OCI-LY1 (cell line): ENCODE results near the gene SOX15.

Experiments used
- EZH2 ChIP-seq: fragments of 200-600 bp; sonication (generic), shearing (Covaris generic); IDR thresholded peaks from 2 replicates; pipeline ENCODE4 v1.8.0; 2017; ENCODE audit warnings: borderline replicate concordance, mixed run types, mild to moderate bottlenecking, antibody characterized with exemption, low read length, moderate library complexity, mixed read lengths
- TF ChIP-seq, protein P1 (sequence below): fragments of 200-600 bp; sonication (generic), shearing (Covaris generic); IDR thresholded peaks from 2 replicates; pipeline ENCODE4 v1.5.1; 2017; ENCODE audit warnings: mild to moderate bottlenecking, antibody characterized with exemption, low read length, moderate library complexity, mixed read lengths

DNA sequence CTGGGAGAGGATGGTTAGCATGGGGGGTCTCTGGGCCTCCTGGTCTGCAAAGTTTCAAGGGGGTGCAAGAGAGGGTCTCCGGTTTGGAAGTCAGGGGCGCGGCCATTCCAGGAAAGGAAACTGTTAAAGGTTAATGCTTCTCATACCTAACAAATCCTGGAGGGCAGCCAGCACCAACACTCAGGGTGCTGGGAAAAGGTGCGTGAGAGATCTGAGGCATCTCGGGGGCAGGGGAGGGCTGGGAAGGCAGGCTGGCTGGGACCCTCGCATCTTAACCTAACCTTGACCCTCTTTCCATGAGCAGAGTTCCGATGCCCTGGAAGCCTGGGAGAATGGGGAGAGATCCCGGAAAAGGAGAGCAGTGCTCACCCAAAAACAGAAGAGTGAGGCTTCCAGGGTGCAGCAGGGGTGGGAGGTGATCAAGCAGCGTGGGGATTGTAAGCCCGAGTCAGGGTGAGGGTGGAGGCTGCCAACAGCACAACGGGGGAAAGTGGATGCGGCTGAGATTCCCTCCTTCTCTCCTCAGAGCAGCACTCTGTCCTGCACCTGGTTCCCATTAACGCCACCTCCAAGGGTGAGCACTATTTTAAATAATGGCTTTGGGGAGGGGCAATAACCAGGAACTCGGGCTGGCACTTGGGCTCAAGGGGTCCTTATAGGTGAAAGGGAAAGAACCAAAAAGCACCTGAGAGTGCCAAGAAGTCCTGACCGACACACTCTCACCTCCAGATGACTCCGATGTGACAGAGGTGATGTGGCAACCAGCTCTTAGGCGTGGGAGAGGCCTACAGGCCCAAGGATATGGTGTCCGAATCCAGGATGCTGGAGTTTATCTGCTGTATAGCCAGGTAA lies 30.3 kb downstream of the SOX15 start:
- TF ChIP-seq, protein P1, sequence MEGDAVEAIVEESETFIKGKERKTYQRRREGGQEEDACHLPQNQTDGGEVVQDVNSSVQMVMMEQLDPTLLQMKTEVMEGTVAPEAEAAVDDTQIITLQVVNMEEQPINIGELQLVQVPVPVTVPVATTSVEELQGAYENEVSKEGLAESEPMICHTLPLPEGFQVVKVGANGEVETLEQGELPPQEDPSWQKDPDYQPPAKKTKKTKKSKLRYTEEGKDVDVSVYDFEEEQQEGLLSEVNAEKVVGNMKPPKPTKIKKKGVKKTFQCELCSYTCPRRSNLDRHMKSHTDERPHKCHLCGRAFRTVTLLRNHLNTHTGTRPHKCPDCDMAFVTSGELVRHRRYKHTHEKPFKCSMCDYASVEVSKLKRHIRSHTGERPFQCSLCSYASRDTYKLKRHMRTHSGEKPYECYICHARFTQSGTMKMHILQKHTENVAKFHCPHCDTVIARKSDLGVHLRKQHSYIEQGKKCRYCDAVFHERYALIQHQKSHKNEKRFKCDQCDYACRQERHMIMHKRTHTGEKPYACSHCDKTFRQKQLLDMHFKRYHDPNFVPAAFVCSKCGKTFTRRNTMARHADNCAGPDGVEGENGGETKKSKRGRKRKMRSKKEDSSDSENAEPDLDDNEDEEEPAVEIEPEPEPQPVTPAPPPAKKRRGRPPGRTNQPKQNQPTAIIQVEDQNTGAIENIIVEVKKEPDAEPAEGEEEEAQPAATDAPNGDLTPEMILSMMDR: no peak
- TF ChIP-seq EZH2: no peak
